NCI-H2196 (cell line): ENCODE data around the gene ADORA1.

Experiments
- DNase-seq: peaks from one replicate; lab custom pipeline; 2025; ENCODE audit not compliant: unreplicated experiment; lab: John Stamatoyannopoulos, UW

Gene ADORA1

GRCh38 chr1:203184467-203184866, 56.9 kb downstream of the ADORA1 start:
- DNase-seq, result no peak

DNA sequence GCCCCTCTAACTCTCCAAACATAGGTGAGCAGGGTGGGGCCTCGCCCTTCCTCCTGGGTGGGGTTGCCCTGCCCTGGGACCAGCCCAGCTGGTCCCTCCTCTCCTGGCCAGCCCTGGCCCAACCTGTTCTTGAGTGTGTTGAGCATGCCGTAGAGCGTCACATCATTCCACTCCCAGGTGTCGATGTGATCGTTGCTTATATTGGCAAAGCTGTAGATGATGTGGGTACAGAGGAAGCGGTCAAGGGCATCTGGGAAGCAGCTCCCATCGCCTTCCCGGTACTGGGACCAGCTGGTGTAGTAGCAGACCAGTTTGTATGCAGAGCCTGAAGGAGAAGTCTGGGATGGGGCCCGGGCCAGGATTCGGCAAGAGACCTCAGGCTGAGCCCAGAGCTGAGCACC, 57.5 kb downstream of the ADORA1 start:
- no peak for DNase-seq

GRCh38 chr1:203185585-203185984, 58.1 kb downstream of the ADORA1 start:
- DNase-seq, result no peak

DNA sequence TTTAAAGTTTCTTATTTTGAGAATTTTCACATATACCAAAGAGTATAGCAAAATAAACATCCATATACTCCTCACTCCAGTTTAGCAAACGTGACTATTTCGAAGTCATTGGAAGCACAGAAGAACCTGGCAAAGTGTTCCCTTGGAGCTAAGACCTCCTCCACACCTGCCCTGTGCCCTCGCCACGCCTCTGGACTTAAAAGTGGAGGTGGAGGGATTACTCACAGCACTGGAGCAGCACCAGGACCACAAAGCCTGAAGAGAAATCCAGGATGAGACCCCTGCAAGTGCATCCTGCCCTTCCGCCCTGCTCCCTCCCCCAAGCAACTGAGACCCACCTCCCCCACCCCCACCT, 58.5 kb downstream of the ADORA1 start:
- DNase-seq, result no peak

GRCh38 chr1:203186446-203187303, 59.1 kb downstream of the ADORA1 start, which contains the start of gene CHI3L1:
Gene CHI3L1, minus strand, starts transcription at chr1:203186704. Its CDS starts 81 bp downstream, at chr1:203186623.
- no peak for DNase-seq

- DNase-seq, result no peak
Measured at GRCh38 chr1:203187304-203187685, 59.8 kb downstream of the ADORA1 start.

GRCh38 chr1:203187689-203188264, 60.3 kb downstream of the ADORA1 start:
- no peak for DNase-seq

GRCh38 chr1:203188686-203189232, 61.2 kb downstream of the ADORA1 start:
- DNase-seq, result no peak

GRCh38 chr1:203189951-203190352, 62.4 kb downstream of the ADORA1 start:
- no peak for DNase-seq

DNA sequence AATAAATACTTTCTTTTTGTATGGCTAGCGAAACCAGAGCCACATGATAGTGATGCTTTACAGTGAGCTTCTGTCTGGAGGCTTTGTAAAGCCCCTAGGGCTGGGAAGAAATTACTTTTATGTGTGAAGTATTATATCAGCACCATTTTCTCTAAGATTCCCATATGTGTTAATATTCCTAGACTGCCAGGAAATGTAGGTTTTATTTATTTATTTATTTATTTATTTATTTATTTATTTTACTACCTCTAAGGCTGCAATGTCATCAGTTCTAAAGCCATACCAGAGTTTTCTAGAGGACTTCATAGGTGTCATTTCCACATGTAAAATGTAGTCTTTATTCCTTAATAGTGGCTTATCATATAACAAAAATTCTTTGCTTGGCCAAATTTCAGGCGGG, 63.4 kb downstream of the ADORA1 start:
- no peak for DNase-seq

GRCh38 chr1:203196371-203196770, 68.8 kb downstream of the ADORA1 start:
- DNase-seq, result no peak

GRCh38 chr1:203197625-203198024, 70.1 kb downstream of the ADORA1 start:
- DNase-seq, result no peak

GRCh38 chr1:203199002-203199401, 71.5 kb downstream of the ADORA1 start:
- DNase-seq, result no peak

GRCh38 chr1:203199481-203199815, 71.9 kb downstream of the ADORA1 start:
- DNase-seq, result no peak

DNA sequence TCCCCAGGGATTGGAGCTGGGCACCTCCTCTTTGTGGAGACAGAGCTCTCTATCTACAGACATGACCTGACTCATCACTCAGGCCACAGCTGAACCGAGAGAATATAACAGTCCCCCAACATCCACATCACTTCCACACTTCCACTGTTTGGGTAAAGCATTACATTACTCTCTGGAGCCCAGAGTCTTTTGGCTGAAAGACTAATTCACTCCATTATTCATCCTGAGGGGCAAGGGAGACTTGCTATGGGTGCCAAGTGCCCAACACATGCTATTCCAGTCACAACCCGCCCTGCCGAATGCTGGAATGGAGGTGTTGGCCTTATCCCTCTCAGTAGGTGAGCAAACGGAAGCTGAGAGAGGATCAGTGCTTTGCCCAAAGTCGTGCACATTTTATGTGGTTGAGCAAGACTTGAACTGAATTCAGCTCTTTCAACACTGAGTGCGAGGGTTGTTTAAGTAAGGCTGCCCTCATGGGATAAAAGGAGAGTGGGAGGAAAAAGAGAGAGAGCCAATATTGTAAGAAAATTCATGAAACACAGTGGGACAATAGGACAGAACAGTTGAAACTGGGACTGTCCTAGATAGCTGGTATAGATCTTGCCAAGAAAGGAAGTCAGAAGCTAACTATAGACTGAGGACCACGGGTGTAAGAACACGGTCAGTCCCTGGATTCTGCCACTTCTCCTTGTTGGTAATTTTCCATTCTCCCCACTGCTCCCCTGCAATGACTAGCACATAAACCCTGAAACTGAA, 72.5 kb downstream of the ADORA1 start:
- no peak for DNase-seq

DNA sequence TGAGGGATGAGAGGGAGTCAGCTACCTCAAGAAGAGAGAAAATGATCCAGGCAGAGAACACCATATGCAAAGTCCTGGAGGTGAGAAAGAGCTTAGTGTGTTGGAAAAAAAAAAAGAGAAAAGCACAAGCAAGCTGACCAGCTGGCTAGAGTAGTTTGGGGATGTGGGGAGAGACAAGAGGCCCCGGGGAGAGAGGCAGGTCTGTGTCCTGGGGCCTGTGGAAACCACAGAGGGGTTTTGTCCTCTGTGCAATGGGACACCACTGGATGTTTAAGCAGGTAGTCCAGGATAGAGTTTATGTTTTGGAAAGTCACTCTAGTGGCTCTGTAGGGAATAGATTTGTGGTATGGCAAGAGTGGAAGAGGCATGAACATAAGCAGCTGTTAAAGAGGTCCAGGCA, 73.4 kb downstream of the ADORA1 start:
- DNase-seq, result no peak

- no peak for DNase-seq
Measured at GRCh38 chr1:203201516-203202205, 74.1 kb downstream of the ADORA1 start.

GRCh38 chr1:203202431-203203245, 75.1 kb downstream of the ADORA1 start:
- no peak for DNase-seq

DNA sequence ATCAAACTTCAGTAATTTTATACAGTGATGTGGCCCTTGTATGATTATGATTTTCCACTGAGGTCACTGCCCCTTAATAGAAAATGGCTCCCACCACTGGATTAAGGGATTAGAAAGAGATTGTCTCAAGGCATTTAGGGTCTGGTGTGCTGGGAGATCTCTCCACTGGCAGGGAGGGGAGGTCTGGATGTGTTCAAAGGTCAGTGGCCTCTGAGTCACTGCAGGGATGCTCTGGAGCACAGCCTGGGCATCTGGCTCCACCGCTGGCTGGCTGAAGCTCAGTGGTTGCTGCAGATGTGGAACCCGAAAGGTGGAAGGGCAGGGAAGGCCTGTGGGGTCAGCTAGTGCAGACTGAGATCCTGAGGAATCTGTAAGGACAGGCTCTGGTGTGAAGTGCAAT, 77.2 kb downstream of the ADORA1 start:
- DNase-seq, result no peak

- no peak for DNase-seq
Measured at GRCh38 chr1:203206129-203206687, 78.7 kb downstream of the ADORA1 start.
